ENCODE measurements around the gene ADAMTS12.
"Not testable (repeated sequence)": the region's sequence is repeated elsewhere in the genome, so short reads cannot be mapped to it uniquely, and the experiment has no call there.

The ADAMTS12 gene

GRCh38 chr5:33516421-33516820 lies 375.4 kb downstream of the ADAMTS12 start:
- TF ChIP-seq CTCF (IDR thresholded peaks at IDR 0.05; ENCODE audit: low read depth, low read length, missing control alignments), result no peak
- no peak for DNase-seq (ENCODE audit: low read depth)
- in situ Hi-C loops (cut with HindIII; ENCODE audit: low sequenced_read_pairs), result no loop called here
- no peak overlapping the region for H3K4me3 ChIP-seq (ENCODE audit: low read depth, low read length)

DNA sequence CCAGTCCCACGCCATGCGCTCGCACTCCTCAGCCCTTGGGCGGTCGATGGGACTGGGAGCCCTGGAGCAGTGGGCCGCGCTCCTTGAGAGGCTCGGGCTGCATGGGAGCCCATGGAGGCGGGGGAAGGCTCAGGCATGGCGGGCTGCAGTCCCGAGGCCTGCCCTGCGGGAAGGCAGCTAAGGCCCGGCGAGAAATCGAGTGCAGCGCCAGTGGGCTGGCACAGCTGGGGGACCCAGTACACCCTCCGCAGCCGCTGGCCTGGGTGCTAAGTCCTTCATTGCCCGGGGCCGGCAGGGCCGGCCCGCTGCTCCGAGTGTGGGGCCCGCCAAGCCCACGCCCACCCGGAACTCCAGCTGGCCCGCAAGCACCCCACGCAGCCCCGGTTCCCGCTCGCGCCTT lies 376.4 kb downstream of the ADAMTS12 start:
- DNase-seq (ENCODE audit: low read depth); in situ Hi-C loops (cut with HindIII; ENCODE audit: low sequenced_read_pairs); H3K4me3 ChIP-seq (ENCODE audit: low read depth, low read length): not testable (repeated sequence)

DNA sequence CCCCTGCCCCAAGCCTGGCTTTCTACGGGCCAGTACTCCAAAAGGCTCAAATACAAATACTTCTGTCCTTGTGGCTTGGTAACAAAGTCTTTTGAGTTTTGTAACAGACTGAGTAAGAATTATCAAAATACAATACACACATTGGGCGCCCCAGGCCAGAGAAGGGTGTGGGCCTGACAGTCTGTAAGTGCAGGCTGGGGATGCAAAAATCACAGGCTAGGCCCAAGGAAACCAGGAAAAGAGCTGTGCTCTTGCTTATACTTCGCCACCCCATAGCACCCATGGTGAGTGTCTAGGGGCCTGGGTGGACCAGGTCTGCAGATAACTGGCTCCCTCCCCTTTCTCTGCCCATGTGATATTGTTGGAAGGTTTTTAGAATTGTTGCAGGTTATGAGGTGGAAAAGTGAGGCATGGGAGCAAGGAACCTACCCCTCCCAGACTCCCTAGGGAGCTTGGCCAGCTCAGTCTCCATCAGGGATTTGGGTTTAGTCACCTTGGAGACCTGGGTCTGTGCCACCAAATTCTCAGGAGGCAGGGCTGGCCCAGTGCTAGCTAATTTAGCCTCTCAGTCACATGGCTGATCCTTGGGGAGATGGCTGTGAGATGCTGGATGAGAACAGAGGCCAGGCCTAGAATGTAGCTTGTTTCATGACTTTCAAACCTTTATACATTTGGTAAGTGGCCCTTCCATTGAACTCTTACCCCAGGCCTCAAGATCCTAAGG lies 378.2 kb downstream of the ADAMTS12 start:
- TF ChIP-seq CTCF (IDR thresholded peaks at IDR 0.05; ENCODE audit: low read depth, low read length, missing control alignments), result no peak
- in situ Hi-C loops (cut with HindIII; ENCODE audit: low sequenced_read_pairs), result no loop called here
- H3K4me3 ChIP-seq (ENCODE audit: low read depth, low read length), result no peak overlapping the region
- no peak for DNase-seq (ENCODE audit: low read depth)

DNA sequence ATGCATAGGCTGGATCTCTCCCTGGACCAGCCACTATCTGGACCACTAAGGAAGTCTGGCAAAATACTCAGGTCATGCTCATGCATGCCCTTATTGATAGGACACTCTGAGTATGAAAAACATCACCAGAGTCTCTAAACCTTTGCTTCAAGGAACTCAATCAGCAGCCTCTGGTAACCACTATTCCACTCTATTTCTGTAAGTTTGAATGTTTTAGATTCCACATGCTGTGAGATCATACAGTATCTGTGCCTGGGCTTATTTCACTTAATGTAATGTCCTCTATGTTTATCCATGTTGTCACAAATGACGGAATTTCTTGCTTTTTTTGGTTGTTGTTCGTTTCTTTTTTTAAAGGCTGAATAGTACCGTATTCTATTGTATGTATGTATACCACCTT lies 382.8 kb downstream of the ADAMTS12 start:
- no peak overlapping the region for H3K4me3 ChIP-seq (ENCODE audit: low read depth, low read length)
- DNase-seq (ENCODE audit: low read depth), result no peak
- no peak for TF ChIP-seq CTCF (IDR thresholded peaks at IDR 0.05; ENCODE audit: low read depth, low read length, missing control alignments)
- in situ Hi-C loops (cut with HindIII; ENCODE audit: low sequenced_read_pairs), result no loop called here

DNA sequence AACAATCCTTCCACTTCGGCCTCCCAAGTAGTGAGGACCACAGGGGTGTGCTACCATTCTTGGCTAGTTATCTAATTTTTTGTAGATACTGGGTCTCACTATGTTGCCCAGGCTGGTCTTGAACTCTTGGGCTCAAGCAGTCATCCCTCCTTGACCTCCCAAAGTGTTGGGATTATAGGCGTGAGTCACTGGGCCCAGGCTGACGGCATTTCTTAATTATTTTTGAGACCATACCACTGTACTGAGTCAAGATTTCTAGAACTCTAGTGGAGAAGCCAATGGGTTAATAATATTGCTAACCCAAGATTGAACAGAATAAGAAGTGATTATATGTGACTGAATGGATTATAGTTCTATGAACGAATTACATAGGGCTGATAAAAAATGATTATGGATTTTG lies 384.4 kb downstream of the ADAMTS12 start:
- TF ChIP-seq CTCF (IDR thresholded peaks at IDR 0.05; ENCODE audit: low read depth, low read length, missing control alignments), result no peak
- in situ Hi-C loops (cut with HindIII; ENCODE audit: low sequenced_read_pairs), result no loop called here
- H3K4me3 ChIP-seq (ENCODE audit: low read depth, low read length), result no peak overlapping the region
- DNase-seq (ENCODE audit: low read depth), result no peak

- no peak for TF ChIP-seq CTCF (IDR thresholded peaks at IDR 0.05; ENCODE audit: low read depth, low read length, missing control alignments)
- no peak overlapping the region for H3K4me3 ChIP-seq (ENCODE audit: low read depth, low read length)
- DNase-seq (ENCODE audit: low read depth), result no peak
- in situ Hi-C loops (cut with HindIII; ENCODE audit: low sequenced_read_pairs), result no loop called here
These were observed 387.2 kb downstream of the ADAMTS12 start for GRCh38 chr5:33504570-33504969.

GRCh38 chr5:33501899-33502298 lies 389.9 kb downstream of the ADAMTS12 start:
- H3K4me3 ChIP-seq (ENCODE audit: low read depth, low read length), result no peak overlapping the region
- no peak for DNase-seq (ENCODE audit: low read depth)
- in situ Hi-C loops (cut with HindIII; ENCODE audit: low sequenced_read_pairs), result no loop called here
- TF ChIP-seq CTCF (IDR thresholded peaks at IDR 0.05; ENCODE audit: low read depth, low read length, missing control alignments), result no peak

All from astrocyte of the cerebellum (primary cell).